Urothelium cell line (cell line): ENCODE data around the gene OGFOD1.
"Not testable (repeated sequence)": the region's sequence is repeated elsewhere in the genome, so short reads cannot be mapped to it uniquely, and the experiment has no call there.

Experiments
- DNase-seq: peaks from one replicate; pipeline ENCODE4 v3.0.0; 2011; ENCODE audit warnings: low spot score, mixed read lengths
- FAIRE-seq: peaks from 2 replicates; lab custom pipeline; 2011; peaks lifted over from hg19 to GRCh38; lab: Jason Lieb, UNC

Gene OGFOD1

DNA sequence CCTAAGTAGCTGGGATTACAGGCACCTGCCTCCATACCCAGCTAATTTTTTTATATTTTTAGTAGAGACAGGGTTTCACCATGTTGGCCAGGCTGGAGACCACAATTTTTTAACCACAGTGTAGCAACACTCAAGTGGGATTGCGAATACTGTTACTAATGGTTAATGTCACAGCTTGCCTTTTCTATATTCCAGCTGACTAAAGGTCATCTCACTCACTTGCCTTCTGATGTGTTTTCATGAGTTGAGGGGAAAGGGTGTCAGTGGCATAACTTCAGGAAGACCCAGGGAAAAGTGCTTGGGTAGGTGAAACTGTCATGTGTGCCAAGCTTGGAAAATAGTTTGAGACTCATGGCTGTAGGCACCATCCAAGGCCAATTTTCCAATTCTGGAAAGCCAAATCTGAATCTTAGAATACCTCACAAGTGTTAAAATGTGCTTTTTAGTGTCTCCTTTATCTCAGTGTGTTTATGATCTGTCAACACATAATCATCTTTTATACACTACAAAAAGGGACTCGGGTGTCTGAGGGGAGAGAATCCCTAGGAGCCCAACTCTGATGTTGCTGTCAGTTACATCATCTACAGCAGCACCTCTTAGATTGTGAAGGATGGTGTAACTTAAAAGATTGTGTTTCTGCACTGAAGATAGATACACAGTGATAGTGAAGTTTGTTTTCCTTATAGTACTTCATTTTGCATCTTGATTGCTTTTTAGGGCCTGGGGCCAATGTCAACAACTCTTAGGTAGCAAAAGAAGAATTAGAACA lies 27.1 kb downstream of the OGFOD1 start:
- FAIRE-seq (peak; percentile 77), DNase-seq (no peak)

DNA sequence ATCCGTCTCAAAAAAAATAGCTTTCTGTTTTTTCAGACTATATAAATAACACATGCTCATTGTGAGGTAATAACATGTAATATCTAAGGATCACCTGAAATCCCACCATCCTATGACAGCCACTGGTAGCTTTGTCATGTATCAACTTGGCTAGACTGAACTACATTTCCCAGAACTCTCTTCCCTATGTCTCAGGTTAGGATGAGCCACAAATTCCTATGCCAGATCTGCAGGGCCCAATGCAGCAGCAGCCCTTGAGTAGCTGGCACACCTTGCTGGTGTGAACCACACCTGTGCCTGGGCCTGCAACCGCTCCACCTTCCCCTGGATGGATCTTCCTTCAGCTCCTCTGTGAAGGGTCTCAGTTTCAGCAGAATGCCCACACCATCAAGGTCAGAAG lies 28.1 kb downstream of the OGFOD1 start:
- FAIRE-seq, result no peak
- no peak for DNase-seq

- FAIRE-seq (no peak), DNase-seq (no peak)
These were observed 29.6 kb downstream of the OGFOD1 start for GRCh38 chr16:56480776-56481467.

GRCh38 chr16:56481468-56482122 lies 30.2 kb downstream of the OGFOD1 start:
- FAIRE-seq (no peak), DNase-seq (no peak)

DNA sequence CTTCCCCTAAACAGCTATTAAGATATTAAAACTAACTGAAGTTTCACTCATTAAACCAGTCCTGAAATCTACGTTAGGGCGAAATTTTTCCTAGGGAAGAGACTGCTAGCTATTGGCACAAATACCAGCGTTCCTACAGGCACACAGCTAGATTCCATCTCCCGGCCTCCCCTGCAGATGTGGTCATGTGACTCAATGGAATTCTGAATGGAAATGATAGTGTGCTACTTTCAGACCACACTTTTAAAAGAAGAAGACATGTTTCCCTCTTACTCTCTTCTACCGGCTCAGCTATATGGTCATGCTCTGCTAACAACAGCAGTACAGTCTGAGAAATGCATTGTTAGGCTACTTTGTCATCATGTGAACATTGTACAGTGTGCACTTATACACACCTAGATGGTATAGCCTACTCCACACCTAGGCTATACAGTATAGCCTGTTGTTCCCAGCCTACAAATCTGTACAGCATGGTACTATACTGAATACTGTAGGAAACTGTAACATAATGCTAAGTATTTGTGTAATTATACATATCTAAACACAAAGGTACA lies 31.4 kb downstream of the OGFOD1 start:
- no peak for FAIRE-seq
- DNase-seq, result no peak

DNA sequence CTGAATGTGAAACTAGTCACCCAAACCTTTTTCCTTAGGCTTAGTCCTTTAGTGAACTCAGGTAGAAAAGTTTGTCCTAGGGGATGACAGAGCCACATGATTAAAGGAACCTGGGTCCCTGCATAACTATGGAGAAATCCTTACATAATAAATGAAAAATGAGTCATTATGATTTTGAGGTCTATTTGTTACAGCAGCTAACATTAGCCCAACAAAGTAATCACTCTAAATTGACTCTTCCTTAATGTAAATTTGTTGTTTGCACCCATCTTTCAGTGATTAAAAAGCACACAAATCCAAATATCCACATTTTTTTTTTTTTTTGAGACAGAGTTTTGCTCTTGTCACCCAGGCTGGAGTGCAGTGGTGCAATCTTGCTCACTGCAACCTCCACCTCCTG lies 32.0 kb downstream of the OGFOD1 start:
- no peak for FAIRE-seq

DNA sequence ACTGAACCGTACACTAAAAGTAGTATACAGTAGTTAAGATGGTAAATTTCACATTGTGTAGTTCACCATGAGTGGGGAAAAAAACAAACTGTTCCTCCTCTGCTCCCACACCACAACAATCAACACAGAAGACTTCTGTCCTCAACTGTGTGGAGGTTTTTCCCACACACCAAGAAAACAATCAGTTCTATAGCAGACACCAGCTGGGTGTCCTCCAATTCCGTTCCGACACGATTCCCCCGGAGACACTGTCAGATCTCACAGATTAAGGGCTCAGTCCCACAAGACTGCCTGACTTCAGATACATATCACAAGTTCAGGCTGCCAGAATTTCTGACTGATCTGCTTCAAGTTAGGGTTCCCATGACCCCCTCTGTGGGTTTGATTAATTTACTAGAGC lies 36.7 kb downstream of the OGFOD1 start:
- no peak for FAIRE-seq

More for the DNA sequence above, 32.0 kb downstream of the OGFOD1 start:
- no peak for DNase-seq

GRCh38 chr16:56488868-56489267 lies 37.5 kb downstream of the OGFOD1 start:
- DNase-seq, result not testable (repeated sequence)

More for the DNA sequence above, 36.7 kb downstream of the OGFOD1 start:
- no peak for DNase-seq

DNA sequence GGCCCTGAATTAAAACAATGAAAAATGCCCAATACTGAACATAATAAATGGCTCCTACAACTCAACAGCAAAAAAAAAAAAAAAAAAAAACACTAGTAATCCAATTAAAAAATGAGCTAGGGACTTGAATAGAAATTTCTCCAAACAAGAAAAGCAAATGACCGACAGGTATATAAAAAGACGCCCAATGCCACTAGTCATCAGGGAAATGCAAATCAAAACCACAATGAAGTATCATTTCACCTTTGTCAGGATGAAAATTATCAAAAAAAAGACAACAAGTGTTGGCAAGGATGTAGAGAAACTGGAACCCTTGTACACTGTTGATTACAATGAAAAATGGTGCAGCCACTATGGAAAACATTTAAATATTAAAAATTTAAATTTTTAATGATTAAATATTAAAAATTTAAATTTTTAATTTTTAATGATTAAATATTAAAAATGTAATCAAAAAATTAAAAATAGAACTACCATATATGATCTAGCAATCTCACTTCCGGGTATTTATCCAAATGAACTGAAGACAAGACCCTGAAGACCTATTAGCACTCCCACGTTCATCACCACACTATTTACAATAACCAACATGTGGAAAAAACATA lies 40.4 kb downstream of the OGFOD1 start:
- DNase-seq (no peak), FAIRE-seq (no peak)

More at GRCh38 chr16:56488868-56489267, 37.5 kb downstream of the OGFOD1 start:
- not testable (repeated sequence) for FAIRE-seq

DNA sequence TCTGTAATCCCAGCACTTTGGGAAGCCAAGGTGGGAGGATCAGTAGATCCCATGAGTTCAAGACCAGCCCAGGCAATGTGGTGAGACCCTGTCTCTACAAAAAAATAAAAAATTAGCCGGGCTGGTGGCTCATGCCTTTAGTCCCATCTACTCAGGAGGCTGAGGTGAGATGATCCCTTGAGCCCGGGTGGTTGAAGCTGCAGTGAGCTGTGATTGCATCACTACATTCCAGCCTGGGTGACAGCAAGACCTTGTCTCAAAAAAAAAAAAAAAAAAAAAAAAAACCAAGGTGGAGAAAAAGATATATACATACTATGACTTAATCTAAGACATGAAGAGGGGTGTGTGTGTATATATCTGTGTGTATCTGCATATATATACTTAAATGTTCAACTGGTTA lies 41.8 kb downstream of the OGFOD1 start:
- FAIRE-seq (no peak), DNase-seq (no peak)

DNA sequence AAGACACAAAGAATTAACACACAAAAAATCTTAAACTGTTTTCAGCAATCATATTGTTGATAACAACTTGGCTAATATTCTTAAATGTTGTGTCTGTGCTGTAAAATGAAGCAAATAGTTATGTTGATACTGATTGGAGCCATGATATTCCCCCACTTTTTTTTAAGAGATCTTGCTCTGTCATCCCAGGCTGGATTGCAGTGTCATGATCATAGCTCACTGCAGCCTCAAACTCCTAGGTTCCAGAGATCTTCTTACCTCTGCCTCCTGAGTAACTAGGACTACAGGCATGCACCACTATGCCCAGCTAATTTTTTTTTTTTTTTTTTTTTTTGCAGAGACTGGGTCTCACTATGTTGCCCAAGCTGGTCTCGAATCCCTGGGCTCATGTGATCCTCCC lies 42.5 kb downstream of the OGFOD1 start:
- FAIRE-seq, result no peak

GRCh38 chr16:56505181-56505580 lies 53.8 kb downstream of the OGFOD1 start:
- FAIRE-seq (no peak), DNase-seq (no peak)

More for the DNA sequence above, 42.5 kb downstream of the OGFOD1 start:
- DNase-seq, result no peak

DNA sequence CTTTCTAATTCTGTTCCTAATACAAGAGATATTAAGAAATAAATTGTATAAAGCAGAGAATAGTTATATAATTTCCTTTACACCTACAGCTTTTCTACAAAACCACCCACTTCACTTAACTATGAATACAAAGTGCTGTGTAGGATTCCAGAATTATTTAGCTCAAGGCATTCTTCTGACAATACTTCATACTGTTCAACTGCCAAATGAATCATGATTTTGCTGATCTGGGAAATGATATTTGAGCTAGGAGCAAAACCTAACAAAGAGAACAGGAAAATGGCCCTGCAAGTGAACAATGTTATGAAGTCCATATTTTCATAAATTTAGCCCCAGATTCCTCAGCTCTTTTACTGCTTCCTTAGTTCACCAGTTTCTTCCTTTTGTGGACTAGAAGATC lies 55.6 kb downstream of the OGFOD1 start:
- FAIRE-seq, result no peak

DNA sequence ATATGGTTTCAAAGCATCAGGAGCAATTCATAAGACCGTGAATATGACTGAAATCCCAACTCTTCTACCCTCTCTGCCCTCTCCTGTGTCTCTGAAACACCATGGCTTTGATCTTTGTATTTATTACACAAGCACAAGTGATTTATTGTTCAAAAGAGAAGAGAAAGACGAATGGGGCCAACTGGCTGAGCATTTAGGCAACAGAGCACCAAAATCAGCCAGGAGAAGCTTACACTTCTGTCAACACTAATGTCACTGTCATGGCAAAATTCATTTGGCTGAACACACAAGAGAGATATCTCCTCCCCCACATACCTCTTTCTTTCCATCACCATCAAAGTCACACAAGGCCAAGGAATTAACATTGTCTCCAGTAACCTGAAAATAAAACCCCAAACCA lies 59.2 kb downstream of the OGFOD1 start:
- DNase-seq, result no peak
- no peak for FAIRE-seq

More for the DNA sequence above, 55.6 kb downstream of the OGFOD1 start:
- no peak for DNase-seq

DNA sequence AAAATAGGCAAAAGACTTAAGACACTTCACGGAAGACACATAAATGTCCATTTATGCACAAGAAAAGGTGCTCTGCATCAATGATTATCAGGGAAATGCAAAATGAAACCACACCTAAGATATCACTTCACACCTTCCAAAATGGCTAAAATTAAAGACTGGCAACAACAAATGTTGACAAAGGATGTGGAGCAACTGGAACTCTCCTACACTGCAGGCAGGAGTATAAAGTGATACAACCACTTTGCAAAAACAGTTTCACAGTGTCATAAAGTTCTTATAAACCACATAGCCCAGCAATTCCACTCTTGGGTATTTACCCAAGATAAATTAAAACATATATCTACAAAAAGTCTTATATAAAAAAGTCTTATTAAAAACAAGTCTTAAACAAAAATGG lies 60.7 kb downstream of the OGFOD1 start:
- FAIRE-seq (no peak), DNase-seq (no peak)

DNA sequence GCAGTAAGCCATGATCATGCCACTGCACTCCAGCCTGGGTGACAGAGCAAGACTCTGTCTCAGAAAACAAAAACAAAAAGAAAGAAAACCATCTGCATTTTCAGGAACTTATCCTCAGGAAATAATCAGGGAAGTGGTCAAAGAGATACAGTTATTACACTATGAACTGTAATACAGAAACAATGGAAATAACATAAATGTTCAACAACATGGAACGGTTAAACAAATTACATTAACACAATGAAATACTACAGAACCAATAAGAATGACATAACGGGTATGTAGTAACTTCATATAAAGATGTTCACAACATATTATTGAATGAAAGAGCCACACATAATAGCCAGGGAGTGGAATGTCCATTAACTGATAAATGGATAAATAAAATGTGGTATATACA lies 61.7 kb downstream of the OGFOD1 start:
- FAIRE-seq, result no peak
- no peak for DNase-seq

DNA sequence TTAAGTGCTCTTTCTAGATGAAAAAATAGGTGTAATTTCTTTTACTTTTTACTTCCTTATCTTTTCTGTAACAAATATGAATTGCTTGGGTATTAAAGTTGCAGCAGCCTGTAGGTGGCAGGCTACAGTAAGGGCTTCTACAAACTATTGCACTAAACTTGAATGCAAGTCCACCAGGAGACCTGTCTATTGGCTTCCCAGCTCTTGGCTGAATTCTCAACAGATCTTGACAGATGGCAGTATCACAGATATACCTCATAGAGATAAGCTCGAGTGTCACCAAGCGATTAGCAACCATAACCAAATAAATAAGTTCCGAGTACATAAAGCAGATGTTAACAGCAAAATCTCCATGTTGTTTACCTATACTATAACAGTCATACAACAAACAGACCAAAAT lies 62.6 kb downstream of the OGFOD1 start:
- FAIRE-seq (no peak), DNase-seq (peak; percentile 52)

- no peak for DNase-seq
- no peak for FAIRE-seq
These were observed 63.5 kb downstream of the OGFOD1 start for GRCh38 chr16:56514845-56515244.

- DNase-seq, result no peak
These were observed 64.3 kb downstream of the OGFOD1 start for GRCh38 chr16:56515665-56516064.

GRCh38 chr16:56517206-56517605 lies 65.9 kb downstream of the OGFOD1 start:
- DNase-seq, result no peak
- FAIRE-seq, result no peak

More at GRCh38 chr16:56515665-56516064, 64.3 kb downstream of the OGFOD1 start:
- FAIRE-seq, result no peak

- no peak for DNase-seq
These were observed 67.1 kb downstream of the OGFOD1 start for GRCh38 chr16:56518425-56518824.

More at GRCh38 chr16:56518425-56518824, 67.1 kb downstream of the OGFOD1 start:
- FAIRE-seq, result no peak
